Measurements from ENCODE around the gene SCML1. TPM values are rescaled to one million over a fixed set of nuclear protein-coding genes. Genes with fewer than 3 reads are reported as not detected.

The SCML1 gene
- total RNA-seq, 1 donor from 2014 or later = 8.2 TPM

DNA sequence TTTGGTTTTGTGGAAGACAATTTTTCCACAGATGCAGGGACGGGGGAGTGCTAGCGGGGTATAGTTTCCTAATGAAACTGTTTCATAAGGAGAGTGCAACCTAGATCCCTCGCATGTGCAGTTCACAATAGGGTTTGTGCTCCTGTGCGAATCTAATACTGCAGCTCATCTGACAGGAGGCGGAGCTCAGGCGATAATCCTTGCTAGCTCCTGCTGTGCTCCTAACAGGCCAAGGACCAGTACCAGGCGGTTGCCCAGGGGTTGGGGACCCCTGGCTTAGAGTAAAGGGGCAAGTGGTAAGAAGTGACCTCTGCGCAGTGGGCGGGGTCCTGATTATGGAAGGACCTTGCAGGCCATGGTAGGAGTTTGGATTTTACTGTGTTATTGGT, 3.8 kb downstream of the SCML1 start:
- Mint-ChIP-seq H3K9me3 (ENCODE audit: unreplicated experiment) (no peaks in the 10 kb centered on the region), H3K27me3 (ENCODE audit: unreplicated experiment) (no peaks in the 10 kb centered on the region), H3K27ac (ENCODE audit: unreplicated experiment) (no peak overlapping the region), H3K4me1 (ENCODE audit: unreplicated experiment) (peaks cover 9% of the 10 kb centered on the region), H3K36me3 (ENCODE audit: unreplicated experiment) (no peaks in the 10 kb centered on the region), H3K4me3 (ENCODE audit: unreplicated experiment) (no peak overlapping the region)
- no peak for DNase-seq (ENCODE audit: extremely low spot score, unreplicated experiment)
- TF ChIP-seq, protein P1, sequence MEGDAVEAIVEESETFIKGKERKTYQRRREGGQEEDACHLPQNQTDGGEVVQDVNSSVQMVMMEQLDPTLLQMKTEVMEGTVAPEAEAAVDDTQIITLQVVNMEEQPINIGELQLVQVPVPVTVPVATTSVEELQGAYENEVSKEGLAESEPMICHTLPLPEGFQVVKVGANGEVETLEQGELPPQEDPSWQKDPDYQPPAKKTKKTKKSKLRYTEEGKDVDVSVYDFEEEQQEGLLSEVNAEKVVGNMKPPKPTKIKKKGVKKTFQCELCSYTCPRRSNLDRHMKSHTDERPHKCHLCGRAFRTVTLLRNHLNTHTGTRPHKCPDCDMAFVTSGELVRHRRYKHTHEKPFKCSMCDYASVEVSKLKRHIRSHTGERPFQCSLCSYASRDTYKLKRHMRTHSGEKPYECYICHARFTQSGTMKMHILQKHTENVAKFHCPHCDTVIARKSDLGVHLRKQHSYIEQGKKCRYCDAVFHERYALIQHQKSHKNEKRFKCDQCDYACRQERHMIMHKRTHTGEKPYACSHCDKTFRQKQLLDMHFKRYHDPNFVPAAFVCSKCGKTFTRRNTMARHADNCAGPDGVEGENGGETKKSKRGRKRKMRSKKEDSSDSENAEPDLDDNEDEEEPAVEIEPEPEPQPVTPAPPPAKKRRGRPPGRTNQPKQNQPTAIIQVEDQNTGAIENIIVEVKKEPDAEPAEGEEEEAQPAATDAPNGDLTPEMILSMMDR (IDR thresholded peaks at IDR 0.05) = no peak

DNA sequence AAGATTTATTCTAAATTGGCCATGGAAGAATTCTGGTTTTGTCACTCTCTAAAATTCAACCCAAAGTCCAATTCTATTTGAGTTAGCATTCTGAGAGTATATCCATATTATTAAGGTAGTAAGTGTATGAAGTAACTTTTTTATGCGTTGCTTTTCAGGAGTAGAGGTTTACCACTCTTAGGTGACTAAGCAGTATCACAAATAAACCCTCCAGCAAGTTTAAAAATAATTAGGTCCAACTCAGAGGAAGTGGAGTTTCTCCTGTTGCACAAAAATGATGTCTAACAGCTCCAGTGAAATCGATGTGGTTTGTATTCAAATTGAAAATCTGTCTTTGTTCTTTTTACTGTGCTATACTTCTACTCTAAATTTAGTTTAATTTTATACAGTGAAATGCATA, 6.6 kb downstream of the SCML1 start:
- Mint-ChIP-seq H3K36me3 (ENCODE audit: unreplicated experiment) (no peaks in the 10 kb centered on the region), H3K4me3 (ENCODE audit: unreplicated experiment) (no peak overlapping the region), H3K9me3 (ENCODE audit: unreplicated experiment) (no peaks in the 10 kb centered on the region), H3K27ac (ENCODE audit: unreplicated experiment) (no peak overlapping the region), H3K27me3 (ENCODE audit: unreplicated experiment) (no peaks in the 10 kb centered on the region), H3K4me1 (ENCODE audit: unreplicated experiment) (peaks cover 5% of the 10 kb centered on the region)
- TF ChIP-seq, protein P1 (IDR thresholded peaks at IDR 0.05) = no peak
- no peak for DNase-seq (ENCODE audit: extremely low spot score, unreplicated experiment)

DNA sequence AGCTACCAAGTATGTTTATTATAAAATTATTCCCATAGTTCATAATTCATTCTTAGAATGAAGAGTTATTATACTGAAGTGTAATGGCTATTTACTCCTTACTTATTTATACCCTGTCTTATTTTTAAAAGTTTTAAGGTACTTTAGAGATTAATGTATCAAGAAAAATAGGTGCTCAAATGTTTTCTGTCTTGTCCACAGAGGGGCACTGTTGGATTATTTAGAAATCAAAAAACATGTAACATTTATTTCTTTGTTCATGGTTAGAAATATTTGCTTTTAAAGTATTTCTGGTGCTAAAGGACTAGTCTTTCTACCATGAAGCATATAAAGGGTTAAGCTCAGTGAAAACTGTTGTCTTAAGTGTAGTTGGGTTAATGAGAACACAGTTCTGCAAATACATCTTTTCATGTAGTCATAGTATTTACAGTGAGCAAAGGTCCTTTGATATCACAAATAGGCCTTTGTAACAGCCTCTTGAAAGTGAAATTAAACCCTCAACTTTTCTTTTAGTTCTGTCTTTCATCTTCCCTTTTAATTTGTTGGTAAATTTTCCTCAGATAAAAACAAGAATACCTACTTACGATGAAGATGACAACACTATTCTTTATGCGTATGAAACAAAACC, 7.7 kb downstream of the SCML1 start:
- no peaks in the 10 kb centered on the region for H3K4me1 Mint-ChIP-seq (ENCODE audit: unreplicated experiment)
- H3K36me3 Mint-ChIP-seq (ENCODE audit: unreplicated experiment) = no peaks in the 10 kb centered on the region
- H3K27ac Mint-ChIP-seq (ENCODE audit: unreplicated experiment) = no peak overlapping the region
- no peak for DNase-seq (ENCODE audit: extremely low spot score, unreplicated experiment)
- H3K4me3 Mint-ChIP-seq (ENCODE audit: unreplicated experiment) = no peak overlapping the region
- TF ChIP-seq, protein P1 (IDR thresholded peaks at IDR 0.05) = peak; percentile 54
- H3K9me3 Mint-ChIP-seq (ENCODE audit: unreplicated experiment) = no peaks in the 10 kb centered on the region
- no peaks in the 10 kb centered on the region for H3K27me3 Mint-ChIP-seq (ENCODE audit: unreplicated experiment)

DNA sequence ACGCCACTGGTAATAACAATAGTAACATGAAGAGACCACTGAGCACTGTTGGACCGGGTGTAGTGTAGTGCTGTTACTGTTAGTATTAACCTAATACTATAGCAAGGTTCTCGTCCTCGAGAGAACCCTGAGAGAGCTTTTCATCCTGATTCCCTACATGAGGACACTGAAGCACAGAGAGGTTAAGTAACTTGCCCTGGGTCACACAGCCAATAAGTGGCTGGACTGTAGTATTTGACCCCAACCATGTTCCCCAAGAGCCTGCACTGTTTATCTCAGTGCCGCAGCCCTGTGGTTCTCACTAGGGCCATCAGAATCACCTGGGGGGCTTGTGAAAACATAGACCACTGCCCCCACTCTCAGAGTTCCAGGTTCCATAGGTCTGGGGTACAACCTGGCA, 10.4 kb downstream of the SCML1 start:
- no peak for DNase-seq (ENCODE audit: extremely low spot score, unreplicated experiment)
- H3K27ac Mint-ChIP-seq (ENCODE audit: unreplicated experiment) = no peak overlapping the region
- no peaks in the 10 kb centered on the region for H3K27me3 Mint-ChIP-seq (ENCODE audit: unreplicated experiment)
- peaks cover 7% of the 10 kb centered on the region for H3K36me3 Mint-ChIP-seq (ENCODE audit: unreplicated experiment)
- TF ChIP-seq, protein P1 (IDR thresholded peaks at IDR 0.05) = no peak
- no peaks in the 10 kb centered on the region for H3K4me1 Mint-ChIP-seq (ENCODE audit: unreplicated experiment)
- no peak overlapping the region for H3K4me3 Mint-ChIP-seq (ENCODE audit: unreplicated experiment)
- no peaks in the 10 kb centered on the region for H3K9me3 Mint-ChIP-seq (ENCODE audit: unreplicated experiment)

DNA sequence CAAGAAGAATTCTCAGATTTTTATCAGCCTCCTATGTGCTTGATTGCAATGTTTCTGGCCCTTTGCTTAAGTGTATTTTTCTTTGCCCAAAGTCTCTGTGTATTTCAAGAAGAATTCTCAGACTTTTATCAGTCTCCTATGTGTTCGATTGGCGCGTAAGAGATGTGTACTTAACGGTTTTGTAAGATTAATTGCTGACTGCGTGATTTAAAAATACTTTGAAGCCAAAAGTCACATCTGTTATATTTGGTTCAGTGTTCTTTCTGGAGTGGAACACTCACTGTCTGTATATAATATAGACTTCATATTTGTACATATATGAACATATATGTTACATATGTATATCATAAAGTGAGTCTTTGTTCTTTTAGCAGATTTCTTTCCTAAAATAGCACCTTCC, 11.4 kb downstream of the SCML1 start:
- Mint-ChIP-seq H3K4me1 (ENCODE audit: unreplicated experiment) (no peaks in the 10 kb centered on the region), H3K27ac (ENCODE audit: unreplicated experiment) (no peak overlapping the region), H3K36me3 (ENCODE audit: unreplicated experiment) (peaks cover 7% of the 10 kb centered on the region), H3K27me3 (ENCODE audit: unreplicated experiment) (no peaks in the 10 kb centered on the region), H3K4me3 (ENCODE audit: unreplicated experiment) (no peak overlapping the region), H3K9me3 (ENCODE audit: unreplicated experiment) (no peaks in the 10 kb centered on the region)
- no peak for DNase-seq (ENCODE audit: extremely low spot score, unreplicated experiment)
- TF ChIP-seq, protein P1 (IDR thresholded peaks at IDR 0.05) = no peak

Measured in osteocyte (in vitro differentiated cells).